GM06990 (cell line): Measurements from ENCODE around the gene PSME3IP1.

Experiments used
- DNase-seq: peaks from one replicate; pipeline ENCODE4 v3.0.0-alpha.2; 2011; ENCODE audit not compliant: insufficient read length; ENCODE audit errors: extremely low read depth
- H3K27me3 ChIP-seq: replicated peaks from 2 replicates; pipeline ENCODE4 v1.6.0; 2011; ENCODE audit warnings: low read length; ENCODE audit not compliant: control insufficient read depth, insufficient read depth
- H3K36me3 ChIP-seq: 2 replicates; pipeline ENCODE4 v1.5.1; 2011; ENCODE audit warnings: low read length; ENCODE audit not compliant: control insufficient read depth, insufficient read depth
- H3K4me3 ChIP-seq: replicated peaks from 2 replicates; pipeline ENCODE4 v1.5.1; 2011; ENCODE audit warnings: low read depth, mild to moderate bottlenecking, control low read depth, low read length
- TF ChIP-seq, protein P1 (sequence below): IDR thresholded peaks from 2 replicates; pipeline ENCODE4 v1.5.1; 2011; ENCODE audit warnings: low read length, control low read depth, mild to moderate bottlenecking, inconsistent platforms; ENCODE audit not compliant: insufficient read depth, poor library complexity, severe bottlenecking

PSME3IP1 gene

DNA sequence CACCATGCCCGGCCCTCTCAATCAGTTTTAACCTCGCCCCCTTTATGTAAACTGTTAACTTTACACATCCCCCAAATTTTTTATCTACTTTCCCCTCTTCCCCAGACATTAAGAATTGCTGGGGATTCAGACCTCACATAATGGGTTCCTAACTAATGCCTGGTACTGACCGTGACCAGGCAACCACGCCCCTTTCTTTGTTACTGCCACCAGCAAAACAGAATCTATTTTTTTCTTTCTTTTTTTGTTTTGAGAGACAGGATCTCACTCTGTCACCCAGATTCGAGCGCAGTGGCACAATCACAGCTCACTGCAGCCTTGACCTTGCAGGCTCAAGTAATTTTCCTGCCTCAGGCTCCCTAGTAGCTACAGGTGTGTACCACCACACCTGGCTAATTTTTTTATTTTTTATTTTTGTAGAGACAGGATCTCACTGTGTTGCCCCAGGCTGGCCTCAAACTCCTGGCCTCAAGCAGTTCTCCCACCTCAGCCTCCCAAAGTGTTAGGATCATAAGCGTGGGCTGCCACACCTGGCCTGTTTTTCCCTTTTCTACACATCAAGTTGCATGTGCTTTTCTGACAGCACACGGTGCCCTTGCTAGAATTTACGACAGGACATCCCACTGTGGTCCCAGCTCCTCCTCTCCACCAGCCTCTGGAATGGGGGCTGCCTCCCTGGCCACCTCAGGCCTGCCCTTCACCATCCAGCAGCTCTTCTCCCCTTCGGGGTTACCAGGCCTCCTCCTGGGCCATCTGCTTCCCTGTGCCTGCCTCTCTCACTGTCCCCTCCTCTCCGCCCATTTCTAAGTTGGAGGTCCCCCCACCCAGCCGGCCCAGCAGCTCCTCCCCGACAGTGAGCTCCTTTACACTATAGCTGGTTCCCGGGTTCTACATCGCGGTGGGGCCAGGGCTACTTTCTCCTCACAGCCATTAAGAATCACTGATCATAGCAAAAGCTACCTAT lies 82.7 kb downstream of the PSME3IP1 start:
- no peak overlapping the region for H3K4me3 ChIP-seq
- DNase-seq: no peak
- TF ChIP-seq, protein P1, sequence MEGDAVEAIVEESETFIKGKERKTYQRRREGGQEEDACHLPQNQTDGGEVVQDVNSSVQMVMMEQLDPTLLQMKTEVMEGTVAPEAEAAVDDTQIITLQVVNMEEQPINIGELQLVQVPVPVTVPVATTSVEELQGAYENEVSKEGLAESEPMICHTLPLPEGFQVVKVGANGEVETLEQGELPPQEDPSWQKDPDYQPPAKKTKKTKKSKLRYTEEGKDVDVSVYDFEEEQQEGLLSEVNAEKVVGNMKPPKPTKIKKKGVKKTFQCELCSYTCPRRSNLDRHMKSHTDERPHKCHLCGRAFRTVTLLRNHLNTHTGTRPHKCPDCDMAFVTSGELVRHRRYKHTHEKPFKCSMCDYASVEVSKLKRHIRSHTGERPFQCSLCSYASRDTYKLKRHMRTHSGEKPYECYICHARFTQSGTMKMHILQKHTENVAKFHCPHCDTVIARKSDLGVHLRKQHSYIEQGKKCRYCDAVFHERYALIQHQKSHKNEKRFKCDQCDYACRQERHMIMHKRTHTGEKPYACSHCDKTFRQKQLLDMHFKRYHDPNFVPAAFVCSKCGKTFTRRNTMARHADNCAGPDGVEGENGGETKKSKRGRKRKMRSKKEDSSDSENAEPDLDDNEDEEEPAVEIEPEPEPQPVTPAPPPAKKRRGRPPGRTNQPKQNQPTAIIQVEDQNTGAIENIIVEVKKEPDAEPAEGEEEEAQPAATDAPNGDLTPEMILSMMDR: no peak
- no peaks in the 10 kb centered on the region for H3K27me3 ChIP-seq
- no peaks in the 10 kb centered on the region for H3K36me3 ChIP-seq
